Measurements from ENCODE around the gene SUGP2.

Gene SUGP2

DNA sequence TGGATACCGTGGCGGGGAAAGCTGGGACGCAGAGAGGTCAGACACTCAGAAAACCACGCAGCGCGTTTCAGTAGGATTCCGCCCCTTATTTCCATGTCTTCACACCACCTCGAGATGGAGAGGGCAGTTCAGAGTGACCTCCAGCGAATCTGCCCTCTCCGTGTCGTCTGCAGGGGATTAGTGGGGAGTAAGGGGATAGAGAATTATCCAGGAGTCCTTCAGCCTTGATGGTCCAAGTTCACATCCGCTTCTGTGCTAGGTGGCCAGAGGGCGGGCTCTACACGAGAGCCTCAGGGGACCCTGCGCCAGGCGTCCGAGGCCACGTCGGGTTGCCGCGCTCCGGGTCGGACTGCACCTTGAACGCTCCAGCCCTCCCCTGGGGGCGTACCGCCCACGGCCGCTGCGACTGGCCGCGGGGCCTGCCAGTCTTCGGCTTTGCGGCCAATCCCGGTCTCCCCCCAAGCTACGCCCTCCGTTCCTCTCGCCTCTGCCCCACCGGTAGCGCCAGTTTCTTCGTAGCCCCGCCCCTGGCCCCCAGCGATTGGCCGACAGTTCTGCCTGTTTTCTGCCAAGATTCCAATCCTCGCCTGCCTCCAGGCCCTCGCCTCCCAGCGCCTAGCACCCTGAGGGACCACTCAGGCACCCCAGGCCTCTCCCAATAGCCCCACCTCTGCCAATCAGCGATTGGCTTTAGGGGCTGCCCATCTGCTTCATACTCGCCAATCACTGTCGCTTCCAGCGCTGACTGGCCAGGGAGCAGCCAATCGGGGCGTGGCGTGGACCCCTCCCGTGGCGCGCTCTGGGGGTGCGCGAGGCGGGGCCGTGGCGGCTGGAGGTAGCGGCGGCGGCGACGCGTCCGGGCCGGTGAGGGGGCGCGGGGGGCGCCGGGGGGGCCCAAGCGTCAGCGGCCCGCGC lies 30.1 kb upstream of the SUGP2 start, which contains the start of gene SLC25A42:
SLC25A42 (plus strand) TSS at position 812 of the 915 bp plus-strand sequence. CDS start 32,131 bp downstream, outside the sequence.
- DNase-seq (peak; percentile 99 to 100), ATAC-seq (peak; percentile 97)
- peak within 1 kb of the TSS; percentile 91 to 92 for H3K4me3 Mint-ChIP-seq
- H3K9me3 Mint-ChIP-seq: no peaks in the 10 kb centered on the region
- H3K27me3 Mint-ChIP-seq: no peaks in the 10 kb centered on the region
- H3K27ac Mint-ChIP-seq: peak within 1 kb of the TSS; percentile 82 to 96
- peaks cover 37% of the 10 kb centered on the region for H3K4me1 Mint-ChIP-seq

DNA sequence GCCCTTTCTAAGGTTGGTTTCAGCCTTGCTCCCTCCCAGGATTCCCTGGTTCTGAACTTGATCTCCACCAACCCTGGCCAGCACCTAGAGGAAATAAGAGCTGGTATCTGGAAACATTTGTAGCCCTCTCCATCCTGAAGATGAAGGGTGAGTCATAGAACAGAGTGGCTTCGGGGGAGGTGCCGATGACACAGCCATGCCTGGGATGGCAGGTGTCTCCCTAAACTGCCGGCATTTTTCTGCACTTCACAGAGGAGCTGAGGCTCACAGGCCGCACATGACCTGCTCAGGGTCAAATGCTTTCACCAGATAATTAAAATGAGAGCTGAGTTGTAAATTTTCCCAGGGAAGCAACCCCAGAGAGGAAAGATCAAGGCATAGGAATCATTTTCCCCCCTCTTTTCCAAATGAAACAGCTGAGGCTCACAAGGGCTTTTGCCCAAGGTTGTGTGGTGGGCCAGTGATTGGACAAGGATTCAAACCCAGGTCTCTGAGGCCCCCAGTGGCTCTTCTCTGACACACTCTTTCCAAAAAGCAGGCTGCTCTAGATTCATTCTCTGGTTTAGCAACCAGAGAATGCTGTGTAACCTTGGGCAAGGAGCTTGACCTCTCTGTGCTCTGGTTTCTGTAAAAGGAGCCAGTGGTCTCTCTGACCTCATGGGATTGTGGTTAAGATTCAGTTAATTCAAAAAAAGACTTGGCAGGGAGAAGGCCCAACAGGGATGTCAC lies 29.3 kb upstream of the SUGP2 start:
- DNase-seq (peak; percentile 12 to 24), ATAC-seq (no peak)
- Mint-ChIP-seq H3K27me3 (no peaks in the 10 kb centered on the region), H3K9me3 (no peaks in the 10 kb centered on the region), H3K4me1 (peaks cover 37% of the 10 kb centered on the region), H3K4me3 (peak overlapping the region; percentile 91 to 92), H3K27ac (peak overlapping the region; percentile 82)

DNA sequence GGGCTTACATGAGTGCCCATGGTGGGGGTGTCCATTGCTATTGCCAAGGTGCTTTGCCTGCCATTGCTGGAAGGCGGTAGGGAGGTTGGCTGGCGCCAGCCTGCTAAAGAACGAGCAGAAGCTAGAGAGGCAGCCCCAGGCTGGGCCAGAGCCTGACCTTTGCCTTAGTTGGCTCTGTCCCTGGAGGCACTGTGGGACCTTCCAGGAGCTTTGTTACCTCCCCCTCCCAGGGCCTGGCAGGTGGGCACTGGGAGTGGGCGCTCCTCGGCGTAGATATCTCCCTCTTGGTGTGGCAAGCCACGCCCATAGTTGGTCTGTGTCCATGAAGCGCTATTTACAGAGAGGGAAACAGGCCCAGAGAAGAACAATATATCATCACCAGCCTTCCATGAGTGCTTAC lies 28.2 kb upstream of the SUGP2 start:
- Mint-ChIP-seq H3K27ac (no peak overlapping the region), H3K9me3 (no peaks in the 10 kb centered on the region), H3K4me1 (peaks cover 30% of the 10 kb centered on the region), H3K27me3 (no peaks in the 10 kb centered on the region), H3K4me3 (no peak overlapping the region)
- no peak for DNase-seq
- no peak for ATAC-seq

DNA sequence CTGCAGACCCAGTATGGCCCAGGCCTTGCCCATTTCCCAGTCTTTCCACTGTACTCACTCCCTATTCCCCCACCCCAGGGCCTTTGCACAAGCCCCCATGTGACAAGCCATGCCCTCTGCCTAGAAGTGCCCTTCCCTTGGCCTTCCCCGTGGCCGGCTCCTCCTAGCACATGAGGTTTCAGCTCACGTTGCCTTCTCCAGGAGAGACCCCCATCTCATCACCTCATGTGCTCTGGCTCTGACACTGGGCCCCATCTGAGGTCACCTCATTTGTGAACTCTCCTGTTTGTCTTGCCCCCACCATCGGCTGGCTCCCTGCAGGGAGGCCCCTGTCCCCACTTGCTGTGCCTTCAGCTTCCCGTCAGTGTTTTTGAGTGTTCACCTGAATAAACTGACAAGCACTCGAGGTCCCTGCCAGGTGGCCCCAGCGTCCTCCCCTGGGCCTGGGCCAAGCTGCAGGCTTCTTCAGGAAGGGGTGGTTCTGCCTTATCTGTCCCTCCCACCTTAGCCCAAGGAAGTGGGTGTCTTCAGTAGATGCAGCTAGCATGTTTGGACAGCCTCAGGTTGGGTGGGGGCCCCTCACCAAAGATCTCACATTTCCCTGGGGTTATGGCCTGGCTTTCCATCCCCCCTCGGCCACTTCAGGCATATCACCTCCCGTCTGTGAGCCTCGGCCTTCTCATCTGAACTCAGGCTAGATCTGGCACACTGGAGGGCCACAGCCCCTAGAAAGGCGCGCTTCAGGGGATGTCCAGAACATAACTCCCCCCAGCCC lies 26.7 kb upstream of the SUGP2 start:
- peaks cover 23% of the 10 kb centered on the region for H3K4me1 Mint-ChIP-seq
- DNase-seq: no peak
- H3K27ac Mint-ChIP-seq: peak overlapping the region in 1 of 2 donors; percentile 71
- no peaks in the 10 kb centered on the region for H3K9me3 Mint-ChIP-seq
- no peaks in the 10 kb centered on the region for H3K27me3 Mint-ChIP-seq
- ATAC-seq: no peak
- no peak overlapping the region for H3K4me3 Mint-ChIP-seq

DNA sequence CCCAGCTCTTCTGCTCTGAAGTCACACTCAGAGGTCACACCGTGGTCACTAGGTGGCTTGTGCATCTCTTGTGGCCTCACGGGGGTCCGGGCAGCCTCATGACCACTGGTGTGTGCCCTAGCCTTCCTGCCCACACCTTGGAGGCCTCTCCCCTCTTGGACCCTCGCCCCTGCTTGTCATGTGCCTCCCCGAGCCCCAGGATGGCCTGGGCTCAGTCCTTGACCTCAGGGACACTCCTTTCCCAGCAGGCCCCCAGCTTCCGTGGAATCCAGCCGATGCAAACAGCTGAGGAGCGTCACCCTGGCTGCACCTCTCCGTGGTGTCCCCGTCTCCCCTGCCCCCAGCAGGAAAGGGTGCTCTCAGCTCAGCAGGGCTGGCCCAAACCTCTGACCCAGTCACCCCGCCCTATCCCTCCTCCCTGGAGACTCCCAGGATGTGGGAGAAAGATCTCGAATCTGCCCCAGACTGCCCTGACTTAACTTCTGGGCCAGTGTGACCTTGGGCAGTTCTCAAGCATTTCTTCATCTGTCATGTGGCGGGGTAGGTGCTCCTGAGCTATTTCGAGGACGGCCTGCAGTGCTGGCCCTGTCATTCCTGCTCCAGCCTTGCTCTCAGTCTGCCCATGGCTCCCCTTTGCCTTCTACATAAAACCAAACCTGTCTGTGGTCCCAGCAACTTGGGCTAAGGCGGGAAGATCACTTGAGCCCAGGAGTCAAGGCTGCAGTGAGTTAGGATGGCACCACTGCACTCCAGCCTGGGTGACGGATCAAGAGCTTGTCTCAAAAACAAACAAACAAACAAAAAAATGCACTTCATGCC lies 25.9 kb upstream of the SUGP2 start:
- Mint-ChIP-seq H3K4me1 (peaks cover 15% of the 10 kb centered on the region), H3K27me3 (no peaks in the 10 kb centered on the region), H3K4me3 (no peak overlapping the region), H3K9me3 (no peaks in the 10 kb centered on the region), H3K27ac (no peak overlapping the region)
- no peak for DNase-seq
- ATAC-seq: no peak

DNA sequence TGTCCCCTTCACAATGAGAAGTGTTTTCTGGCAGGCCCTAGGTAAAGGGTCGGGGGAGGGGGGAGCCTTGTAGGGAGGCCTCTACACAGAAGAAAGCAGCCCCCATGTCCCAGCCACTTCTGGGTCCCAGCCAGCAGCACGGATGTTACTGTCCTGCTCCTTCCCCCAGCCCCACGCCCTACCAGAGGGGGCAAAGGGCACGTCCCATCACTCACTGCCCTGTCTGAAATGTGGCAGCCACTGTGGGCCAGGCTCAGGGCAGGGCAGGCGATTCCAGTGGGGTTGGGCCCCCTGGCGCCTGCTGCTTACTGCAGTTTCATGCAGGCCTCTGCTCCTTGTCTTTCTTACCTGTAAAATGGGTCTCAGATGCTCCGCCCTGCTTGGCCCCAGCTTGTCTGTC lies 24.4 kb upstream of the SUGP2 start:
- no peak for ATAC-seq
- peak overlapping the region in 1 of 2 donors; percentile 13 for H3K27ac Mint-ChIP-seq
- H3K9me3 Mint-ChIP-seq: no peaks in the 10 kb centered on the region
- H3K4me3 Mint-ChIP-seq: no peak overlapping the region
- H3K4me1 Mint-ChIP-seq: peaks cover 9% of the 10 kb centered on the region
- no peaks in the 10 kb centered on the region for H3K27me3 Mint-ChIP-seq
- no peak for DNase-seq

DNA sequence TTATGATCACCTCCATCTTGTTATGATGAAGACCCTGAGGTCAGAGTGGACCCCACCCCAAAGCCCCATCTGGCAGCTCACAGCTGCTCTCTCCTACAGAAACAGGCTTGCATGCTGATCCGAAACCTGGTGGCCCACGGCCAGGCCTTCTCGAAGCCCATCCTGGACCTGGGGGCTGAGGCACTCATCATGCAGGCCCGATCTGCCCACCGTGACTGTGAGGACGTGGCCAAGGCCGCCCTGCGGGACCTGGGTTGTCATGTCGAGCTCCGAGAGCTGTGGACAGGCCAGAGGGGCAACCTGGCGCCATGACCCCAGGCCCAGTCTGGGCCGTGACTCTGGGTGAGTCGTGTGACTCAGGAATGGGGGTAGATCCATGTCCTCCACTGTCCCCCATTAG lies 24.0 kb upstream of the SUGP2 start:
- Mint-ChIP-seq H3K4me1 (peaks cover 5% of the 10 kb centered on the region), H3K9me3 (no peaks in the 10 kb centered on the region), H3K27me3 (no peaks in the 10 kb centered on the region), H3K4me3 (no peak overlapping the region), H3K27ac (no peak overlapping the region)
- DNase-seq: no peak
- ATAC-seq: no peak

DNA sequence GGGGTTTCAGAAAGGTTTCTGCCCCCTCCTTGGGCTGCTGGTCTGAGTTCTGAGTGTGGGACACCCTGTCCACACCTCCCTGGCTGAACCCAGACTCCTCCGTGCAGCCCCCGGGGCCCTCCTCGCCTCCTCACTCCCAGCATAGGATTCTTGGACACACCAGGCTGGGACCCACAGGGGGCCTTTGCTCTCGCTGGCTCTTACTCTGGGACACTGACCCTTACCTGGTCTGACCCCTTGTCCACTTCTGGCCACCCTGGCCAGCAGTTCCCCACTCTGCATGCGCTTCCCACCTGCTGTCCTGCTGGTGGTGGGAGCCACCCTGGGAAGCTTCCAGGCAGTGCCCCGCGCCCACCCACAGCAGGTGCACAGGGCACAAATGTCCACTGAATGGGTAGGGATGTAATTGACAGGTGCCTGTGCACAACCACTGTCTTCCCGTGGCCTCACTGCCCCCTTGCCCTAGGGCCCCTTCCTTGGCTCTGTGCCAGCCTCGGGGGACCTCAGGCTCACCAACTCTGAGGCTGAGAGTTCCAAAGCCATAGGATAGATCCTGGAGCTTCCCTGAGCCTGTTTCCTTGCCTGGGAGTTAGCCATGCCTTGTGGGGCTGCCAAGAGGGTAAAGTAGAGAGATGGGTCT lies 23.4 kb upstream of the SUGP2 start:
- DNase-seq (no peak), ATAC-seq (no peak)
- Mint-ChIP-seq H3K4me3 (no peak overlapping the region), H3K9me3 (no peaks in the 10 kb centered on the region), H3K4me1 (no peaks in the 10 kb centered on the region), H3K27ac (no peak overlapping the region), H3K27me3 (no peaks in the 10 kb centered on the region)

DNA sequence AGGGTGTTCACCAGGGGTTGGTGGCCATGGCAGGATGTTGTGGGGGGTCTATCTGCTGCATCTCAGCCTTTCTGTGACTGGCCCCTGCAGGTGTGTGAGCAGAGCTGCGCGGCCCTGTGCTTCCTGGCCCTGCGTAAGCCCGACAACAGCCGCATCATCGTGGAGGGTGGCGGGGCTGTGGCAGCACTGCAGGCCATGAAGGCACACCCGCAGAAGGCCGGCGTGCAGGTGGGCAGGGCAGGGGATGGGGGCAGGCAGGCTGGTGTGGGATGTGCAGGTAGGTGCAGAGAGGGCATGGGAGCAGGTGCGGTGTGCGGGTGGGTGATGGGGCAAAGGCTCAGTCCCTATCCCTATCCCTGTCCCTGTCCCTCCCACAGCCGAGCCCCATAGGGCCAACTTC lies 22.4 kb upstream of the SUGP2 start:
- no peaks in the 10 kb centered on the region for H3K9me3 Mint-ChIP-seq
- DNase-seq (no peak), ATAC-seq (no peak)
- H3K4me1 Mint-ChIP-seq: no peaks in the 10 kb centered on the region
- no peak overlapping the region for H3K27ac Mint-ChIP-seq
- H3K27me3 Mint-ChIP-seq: no peaks in the 10 kb centered on the region
- no peak overlapping the region for H3K4me3 Mint-ChIP-seq

DNA sequence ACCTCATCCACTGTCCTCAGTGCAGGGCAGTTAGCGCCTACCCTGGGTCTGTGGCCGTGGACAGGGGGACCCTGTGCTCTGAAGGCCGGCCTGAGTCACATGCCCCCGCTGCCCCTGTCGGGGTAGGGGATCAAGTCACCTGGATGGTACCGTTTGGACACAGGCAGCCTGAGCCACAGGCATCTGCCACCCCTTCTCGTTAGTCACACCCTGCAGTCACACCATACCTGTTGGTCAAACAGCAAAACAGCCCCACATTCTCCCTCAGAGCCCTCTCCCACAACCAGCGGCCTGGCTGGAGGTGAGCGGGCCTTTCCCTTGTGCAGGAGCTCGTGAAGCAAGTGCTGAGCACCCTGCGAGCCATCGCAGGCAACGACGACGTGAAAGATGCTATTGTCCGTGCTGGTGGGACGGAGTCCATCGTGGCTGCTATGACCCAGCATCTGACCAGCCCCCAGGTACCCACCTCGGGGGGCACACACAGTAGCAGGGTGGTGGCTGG lies 21.7 kb upstream of the SUGP2 start:
- ATAC-seq: no peak
- Mint-ChIP-seq H3K27me3 (no peaks in the 10 kb centered on the region), H3K9me3 (no peaks in the 10 kb centered on the region), H3K4me3 (no peak overlapping the region), H3K4me1 (no peaks in the 10 kb centered on the region), H3K27ac (peak overlapping the region in 1 of 2 donors; percentile 12)
- DNase-seq: no peak

DNA sequence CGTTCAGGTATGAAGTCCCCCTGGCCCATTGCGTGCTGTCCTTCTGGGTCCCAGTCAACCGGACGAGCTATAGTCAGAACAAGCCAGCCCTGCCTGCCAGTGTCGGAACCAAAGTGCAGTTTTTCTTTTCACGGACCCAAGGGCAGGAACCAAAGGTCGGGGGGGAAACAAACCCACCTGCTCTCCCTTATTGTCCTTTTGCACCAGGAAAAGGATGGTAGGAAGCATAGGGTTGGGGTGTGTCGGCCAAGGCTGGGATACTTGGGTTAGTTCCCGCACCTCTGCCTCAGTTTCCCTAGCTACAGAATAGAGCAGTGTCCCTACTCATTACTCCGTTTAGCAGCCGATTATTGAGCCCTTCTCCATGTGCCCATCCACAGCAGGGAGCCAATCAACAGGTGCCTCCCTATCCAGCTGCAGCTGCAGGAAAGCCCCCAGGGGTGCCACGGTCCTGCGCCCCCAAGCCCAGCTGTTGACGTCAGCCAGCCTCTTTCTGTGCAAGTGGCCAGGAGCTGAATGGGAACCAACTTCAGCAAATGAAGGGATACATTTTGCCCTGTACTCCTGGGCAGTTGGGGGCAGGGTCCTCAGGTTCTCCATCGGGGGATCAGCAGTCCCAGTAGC lies 21.1 kb upstream of the SUGP2 start:
- H3K27ac Mint-ChIP-seq: no peak overlapping the region
- no peaks in the 10 kb centered on the region for H3K27me3 Mint-ChIP-seq
- DNase-seq (no peak), ATAC-seq (no peak)
- H3K4me1 Mint-ChIP-seq: no peaks in the 10 kb centered on the region
- no peak overlapping the region for H3K4me3 Mint-ChIP-seq
- H3K9me3 Mint-ChIP-seq: no peaks in the 10 kb centered on the region

DNA sequence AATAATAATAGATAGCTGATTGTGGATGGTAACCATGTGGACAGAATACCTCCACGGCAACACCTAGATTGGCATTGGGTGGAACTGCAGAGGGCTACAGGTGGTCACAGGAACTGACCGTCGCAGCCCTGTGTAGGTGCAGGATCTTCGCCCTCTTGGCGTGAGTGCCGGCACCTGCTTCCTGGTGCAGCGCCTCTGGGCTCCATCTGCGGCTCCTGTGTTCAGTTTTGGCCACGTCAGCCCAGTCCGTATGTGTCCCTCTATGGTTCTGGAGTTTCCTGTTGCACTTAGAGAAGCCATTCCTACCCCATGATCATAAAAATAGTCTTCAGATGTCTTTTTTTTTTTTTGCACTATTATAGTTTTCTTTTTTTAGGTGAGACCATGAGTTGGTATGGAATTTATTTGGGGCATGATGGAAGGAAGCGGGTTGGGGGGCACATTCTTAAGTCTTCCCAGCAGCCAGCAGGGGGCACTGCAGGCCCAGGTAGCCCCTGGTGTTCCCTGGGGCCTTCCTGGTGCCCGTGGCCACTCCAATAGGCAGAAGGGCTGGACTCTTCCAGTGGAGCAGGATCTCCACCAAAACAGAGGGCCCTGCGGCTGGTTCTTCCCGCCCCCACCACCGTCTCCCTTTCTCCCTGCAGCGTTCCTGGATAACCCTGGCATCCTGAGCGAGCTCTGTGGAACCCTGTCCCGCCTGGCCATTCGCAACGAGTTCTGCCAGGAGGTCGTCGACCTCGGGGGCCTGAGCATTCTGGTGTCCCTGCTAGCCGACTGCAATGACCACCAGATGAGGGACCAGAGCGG lies 20.4 kb upstream of the SUGP2 start:
- H3K4me3 Mint-ChIP-seq: no peak overlapping the region
- no peaks in the 10 kb centered on the region for H3K27me3 Mint-ChIP-seq
- no peaks in the 10 kb centered on the region for H3K9me3 Mint-ChIP-seq
- ATAC-seq: peak; percentile 69
- no peaks in the 10 kb centered on the region for H3K4me1 Mint-ChIP-seq
- H3K27ac Mint-ChIP-seq: no peak overlapping the region
- DNase-seq: peak; percentile 40 to 47

DNA sequence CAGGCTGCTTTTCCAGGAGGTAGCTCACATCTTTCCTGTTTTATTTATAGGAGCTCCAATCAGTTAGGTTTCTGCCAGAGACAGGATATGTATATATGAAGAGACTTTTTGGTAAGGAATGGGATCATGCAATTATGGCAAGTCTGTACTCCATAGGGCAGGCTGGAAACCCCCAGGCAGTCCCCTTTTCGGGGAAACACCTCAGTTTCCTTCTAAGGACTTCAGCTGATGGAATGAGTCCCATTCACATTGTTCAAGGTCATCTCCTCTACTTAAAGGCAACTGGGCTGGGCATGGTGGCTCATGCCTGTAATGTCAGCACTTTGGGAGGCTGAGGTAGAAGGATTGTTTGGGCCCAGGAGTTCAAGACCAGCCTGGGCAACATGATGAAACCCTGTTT lies 19.6 kb upstream of the SUGP2 start:
- H3K9me3 Mint-ChIP-seq: no peaks in the 10 kb centered on the region
- H3K4me3 Mint-ChIP-seq: no peak overlapping the region
- no peak overlapping the region for H3K27ac Mint-ChIP-seq
- no peaks in the 10 kb centered on the region for H3K4me1 Mint-ChIP-seq
- ATAC-seq (no peak), DNase-seq (no peak)
- no peaks in the 10 kb centered on the region for H3K27me3 Mint-ChIP-seq

All from stimulated activated naive CD8-positive, alpha-beta T cell treated with anti-CD3 and anti-CD28 coated beads, Interleukin-15, amount 100 ng/mL, for 72 hours (primary cell).